Colonic mucosa (tissue), 4 donors: ENCODE measurements around the gene NOX3. TPM values are rescaled to one million over a fixed set of nuclear protein-coding genes. Genes with fewer than 3 reads are reported as not detected.

ENCODE experiments used
- DNase-seq: peaks from one replicate; pipeline ENCODE4 v3.0.0-alpha.2; 2020
- H3K27ac ChIP-seq: fragments of 200-600 bp; one replicate; pipeline ENCODE4 v1.8.0; 2021
- H3K27me3 ChIP-seq: fragments of 200-600 bp; one replicate; pipeline ENCODE4 v1.8.0; 2021
- H3K36me3 ChIP-seq: fragments of 200-600 bp; one replicate; pipeline ENCODE4 v1.8.0; 2021
- H3K4me1 ChIP-seq: fragments of 200-600 bp; one replicate; pipeline ENCODE4 v1.8.0; 2021; ENCODE audit warnings: mild to moderate bottlenecking
- H3K4me3 ChIP-seq: fragments of 200-600 bp; one replicate; pipeline ENCODE4 v1.8.0; 2021
- H3K9ac ChIP-seq, 2 donors: one replicate each; pipeline ENCODE4 v1.7.0; 2013; ENCODE audit warnings: control low read depth in 2 of 2, low read depth in 2 of 2, low read length in 2 of 2
- H3K9me3 ChIP-seq: fragments of 200-600 bp; one replicate; pipeline ENCODE4 v1.8.0; 2021
- CTCF ChIP-seq: fragments of 200-600 bp; IDR thresholded peaks from one replicate; pipeline ENCODE4 v1.8.0; 2022; ENCODE audit warnings: antibody characterized with exemption, mild to moderate bottlenecking
- intact Hi-C: fragments of 100-400 bp; cut with DNase I; formaldehyde crosslinking; loops from one replicate; pipeline ENCODE4 v1.14.1; 2022
- total RNA-seq, 2 donors: library from RNA; stranded (reverse); fragmentation: NEBNext Ultra II Directional in 1 of 2; extraction: Animal tissue kit (Norgen Biotek cat#: 25700) in 1 of 2; gene quantifications; one replicate each; pipeline ENCODE4 v1.2.1, GENCODE V29; 2021
- donor health status: healthy.
- donor health status: DM: no; HTN: no; CAD: no.
- donor health status: DM: no; HTN: no; CAD: no.

NOX3 gene
- total RNA-seq, 2 donors from 2014 or later: not detected

GRCh38 chr6:155352811-155353210 lies 102.8 kb downstream of the NOX3 start:
- Histone ChIP-seq H3K4me1 (no peaks in the 10 kb centered on the region), H3K36me3 (no peaks in the 10 kb centered on the region), H3K4me3 (no peak overlapping the region), H3K27ac (no peak overlapping the region), H3K27me3 (no peaks in the 10 kb centered on the region), H3K9me3 (no peaks in the 10 kb centered on the region), H3K9ac (no peak overlapping the region)
- TF ChIP-seq CTCF: no peak
- DNase-seq: no peak
- intact Hi-C loops: no loop called here

GRCh38 chr6:155352130-155352420 lies 103.6 kb downstream of the NOX3 start:
- Histone ChIP-seq H3K27ac (no peak overlapping the region), H3K9ac (no peak overlapping the region), H3K9me3 (no peaks in the 10 kb centered on the region), H3K36me3 (no peaks in the 10 kb centered on the region), H3K4me1 (no peaks in the 10 kb centered on the region), H3K4me3 (no peak overlapping the region), H3K27me3 (no peaks in the 10 kb centered on the region)
- no peak for TF ChIP-seq CTCF
- no peak for DNase-seq
- intact Hi-C loops: no loop called here

- H3K9ac ChIP-seq: no peak overlapping the region
- H3K9me3 ChIP-seq: no peaks in the 10 kb centered on the region
- no peaks in the 10 kb centered on the region for H3K4me1 ChIP-seq
- H3K4me3 ChIP-seq: no peak overlapping the region
- no peaks in the 10 kb centered on the region for H3K27me3 ChIP-seq
- no peaks in the 10 kb centered on the region for H3K36me3 ChIP-seq
- intact Hi-C loops: no loop called here
- DNase-seq: no peak
- no peak for TF ChIP-seq CTCF
- H3K27ac ChIP-seq: no peak overlapping the region
Measured at GRCh38 chr6:155351273-155352129, 104.1 kb downstream of the NOX3 start.

GRCh38 chr6:155349956-155350355 lies 105.7 kb downstream of the NOX3 start:
- Histone ChIP-seq H3K9me3 (no peaks in the 10 kb centered on the region), H3K27ac (no peak overlapping the region), H3K4me3 (no peak overlapping the region), H3K9ac (no peak overlapping the region), H3K4me1 (no peaks in the 10 kb centered on the region), H3K36me3 (no peaks in the 10 kb centered on the region), H3K27me3 (no peaks in the 10 kb centered on the region)
- intact Hi-C loops: no loop called here
- no peak for TF ChIP-seq CTCF
- no peak for DNase-seq

- DNase-seq: no peak
- Histone ChIP-seq H3K9ac (no peak overlapping the region), H3K36me3 (no peaks in the 10 kb centered on the region), H3K9me3 (no peaks in the 10 kb centered on the region), H3K4me1 (no peaks in the 10 kb centered on the region), H3K27me3 (no peaks in the 10 kb centered on the region), H3K27ac (no peak overlapping the region), H3K4me3 (no peak overlapping the region)
- intact Hi-C loops: no loop called here
- TF ChIP-seq CTCF: no peak
Measured at GRCh38 chr6:155349129-155349528, 106.5 kb downstream of the NOX3 start.
